Transverse colon (tissue), 4 donors: ENCODE data around the gene ZNF549.

Experiments
- EP300 ChIP-seq: sonication (generic); formaldehyde crosslinking; IDR thresholded peaks from one replicate; pipeline ENCODE4 v1.6.1; 2017; ENCODE audit warnings: antibody characterized with exemption, low read depth
- POLR2A ChIP-seq: fragments of 450-650 bp; IDR thresholded peaks from one replicate; pipeline ENCODE4 v1.6.1; 2016; ENCODE audit warnings: antibody characterized with exemption, mild to moderate bottlenecking, moderate library complexity
- POLR2AphosphoS5 ChIP-seq, 3 donors: sonication (generic); formaldehyde crosslinking; IDR thresholded peaks; one replicate each; pipeline ENCODE4 v1.6.1; 2016; ENCODE audit warnings: antibody characterized with exemption in 3 of 3
- TF ChIP-seq, protein P1 (sequence below), 5 experiments: fragments of 200-600 bp in 3 of 5; fragments of 450-650 bp in 2 of 5; sonication (generic) in 3 of 5; IDR thresholded peaks; 1 replicate in 2 of 5; 2 replicates in 3 of 5; pipeline ENCODE4 v1.5.1; 2016 to 2017; ENCODE audit warnings: antibody characterized with exemption in 5 of 5, inconsistent platforms in 3 of 5, mild to moderate bottlenecking in 2 of 5, moderate library complexity in 1 of 5

DNA sequence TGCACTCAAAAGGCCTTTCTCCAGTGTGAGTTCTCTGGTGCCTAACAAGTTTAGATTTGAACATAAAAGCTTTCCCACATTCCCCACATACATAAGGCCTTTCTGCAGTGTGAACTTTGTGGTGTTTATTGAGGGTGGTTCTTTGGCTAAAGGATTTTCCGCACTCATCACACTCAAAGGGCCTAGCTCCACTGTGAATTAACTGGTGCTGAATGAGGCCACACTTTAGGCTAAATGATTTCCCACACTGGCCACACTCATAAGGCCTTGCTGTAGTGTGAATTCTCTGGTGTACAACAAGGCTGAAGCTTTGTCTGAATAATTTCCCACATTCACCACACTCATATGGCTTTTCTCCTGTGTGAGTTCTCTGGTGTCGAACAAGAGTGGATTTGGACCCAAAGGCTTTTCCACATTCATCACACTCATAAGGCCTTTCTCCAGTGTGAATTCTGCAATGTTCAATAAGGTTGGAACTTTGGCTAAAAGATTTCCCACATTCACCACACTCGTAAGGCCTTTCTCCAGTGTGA is 45.3 kb downstream of the ZNF549 start:
- no peak for TF ChIP-seq POLR2A
- TF ChIP-seq, protein P1, sequence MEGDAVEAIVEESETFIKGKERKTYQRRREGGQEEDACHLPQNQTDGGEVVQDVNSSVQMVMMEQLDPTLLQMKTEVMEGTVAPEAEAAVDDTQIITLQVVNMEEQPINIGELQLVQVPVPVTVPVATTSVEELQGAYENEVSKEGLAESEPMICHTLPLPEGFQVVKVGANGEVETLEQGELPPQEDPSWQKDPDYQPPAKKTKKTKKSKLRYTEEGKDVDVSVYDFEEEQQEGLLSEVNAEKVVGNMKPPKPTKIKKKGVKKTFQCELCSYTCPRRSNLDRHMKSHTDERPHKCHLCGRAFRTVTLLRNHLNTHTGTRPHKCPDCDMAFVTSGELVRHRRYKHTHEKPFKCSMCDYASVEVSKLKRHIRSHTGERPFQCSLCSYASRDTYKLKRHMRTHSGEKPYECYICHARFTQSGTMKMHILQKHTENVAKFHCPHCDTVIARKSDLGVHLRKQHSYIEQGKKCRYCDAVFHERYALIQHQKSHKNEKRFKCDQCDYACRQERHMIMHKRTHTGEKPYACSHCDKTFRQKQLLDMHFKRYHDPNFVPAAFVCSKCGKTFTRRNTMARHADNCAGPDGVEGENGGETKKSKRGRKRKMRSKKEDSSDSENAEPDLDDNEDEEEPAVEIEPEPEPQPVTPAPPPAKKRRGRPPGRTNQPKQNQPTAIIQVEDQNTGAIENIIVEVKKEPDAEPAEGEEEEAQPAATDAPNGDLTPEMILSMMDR (IDR thresholded peaks at IDR 0.05), result no peak
- TF ChIP-seq POLR2AphosphoS5 (IDR thresholded peaks at IDR 0.05), result no peak
- TF ChIP-seq EP300, result no peak
